Stimulated activated CD4-positive, alpha-beta T cell treated with anti-CD3 and anti-CD28 coated beads, Interleukin-4, amount 100 ng/mL, for 4 hours (primary cell): ENCODE results near the gene PEAK1.

Experiments
- DNase-seq, 2 experiments: peaks; one replicate each; pipeline ENCODE4 v3.0.0-alpha.2; 2020

The PEAK1 gene, protein sequence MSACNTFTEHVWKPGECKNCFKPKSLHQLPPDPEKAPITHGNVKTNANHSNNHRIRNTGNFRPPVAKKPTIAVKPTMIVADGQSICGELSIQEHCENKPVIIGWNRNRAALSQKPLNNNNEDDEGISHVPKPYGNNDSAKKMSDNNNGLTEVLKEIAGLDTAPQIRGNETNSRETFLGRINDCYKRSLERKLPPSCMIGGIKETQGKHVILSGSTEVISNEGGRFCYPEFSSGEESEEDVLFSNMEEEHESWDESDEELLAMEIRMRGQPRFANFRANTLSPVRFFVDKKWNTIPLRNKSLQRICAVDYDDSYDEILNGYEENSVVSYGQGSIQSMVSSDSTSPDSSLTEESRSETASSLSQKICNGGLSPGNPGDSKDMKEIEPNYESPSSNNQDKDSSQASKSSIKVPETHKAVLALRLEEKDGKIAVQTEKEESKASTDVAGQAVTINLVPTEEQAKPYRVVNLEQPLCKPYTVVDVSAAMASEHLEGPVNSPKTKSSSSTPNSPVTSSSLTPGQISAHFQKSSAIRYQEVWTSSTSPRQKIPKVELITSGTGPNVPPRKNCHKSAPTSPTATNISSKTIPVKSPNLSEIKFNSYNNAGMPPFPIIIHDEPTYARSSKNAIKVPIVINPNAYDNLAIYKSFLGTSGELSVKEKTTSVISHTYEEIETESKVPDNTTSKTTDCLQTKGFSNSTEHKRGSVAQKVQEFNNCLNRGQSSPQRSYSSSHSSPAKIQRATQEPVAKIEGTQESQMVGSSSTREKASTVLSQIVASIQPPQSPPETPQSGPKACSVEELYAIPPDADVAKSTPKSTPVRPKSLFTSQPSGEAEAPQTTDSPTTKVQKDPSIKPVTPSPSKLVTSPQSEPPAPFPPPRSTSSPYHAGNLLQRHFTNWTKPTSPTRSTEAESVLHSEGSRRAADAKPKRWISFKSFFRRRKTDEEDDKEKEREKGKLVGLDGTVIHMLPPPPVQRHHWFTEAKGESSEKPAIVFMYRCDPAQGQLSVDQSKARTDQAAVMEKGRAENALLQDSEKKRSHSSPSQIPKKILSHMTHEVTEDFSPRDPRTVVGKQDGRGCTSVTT (N-terminal part only)

DNA sequence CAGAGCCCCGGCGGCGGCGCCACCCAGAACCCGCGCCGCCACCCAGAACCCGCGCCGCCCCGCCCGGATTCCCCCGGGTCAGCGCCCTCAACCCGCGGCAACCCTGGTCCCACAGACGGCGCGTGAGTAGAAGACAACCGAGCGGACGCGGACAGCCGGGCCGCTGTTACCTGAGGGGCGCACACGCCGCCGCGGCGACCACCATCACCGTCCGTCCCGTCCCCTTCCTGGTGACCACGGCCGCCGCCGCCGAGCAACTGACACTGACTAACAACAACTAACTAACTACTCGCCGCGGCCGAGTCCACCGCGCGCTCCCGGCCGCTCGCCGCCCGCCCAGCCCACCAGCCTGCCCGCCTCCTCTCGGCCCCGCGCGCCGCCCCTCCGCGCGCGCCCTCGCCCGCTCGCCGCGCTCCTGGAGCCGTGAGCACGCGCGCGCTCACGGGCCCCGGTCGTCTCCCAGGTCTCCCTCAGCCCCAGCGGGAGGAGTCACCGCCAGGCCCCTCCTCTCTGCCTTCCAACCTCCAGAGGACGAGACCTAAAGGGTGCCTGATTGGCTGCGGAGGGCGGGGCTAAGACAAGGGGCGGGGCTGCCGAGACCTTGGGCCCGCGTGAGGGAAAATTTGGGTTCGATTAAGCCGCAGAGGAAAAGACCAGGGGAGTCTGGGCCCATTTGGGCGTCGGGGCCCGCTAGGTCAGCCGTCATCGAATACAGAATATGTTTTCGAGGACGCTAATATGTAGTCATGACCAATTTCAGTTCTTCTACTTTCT lies at the start of gene PEAK1:
PEAK1 (minus strand) TSS at position 269 of the 774 bp plus-strand sequence. CDS start 238,178 bp downstream, outside the sequence.
- peak; percentile 100 for DNase-seq

DNA sequence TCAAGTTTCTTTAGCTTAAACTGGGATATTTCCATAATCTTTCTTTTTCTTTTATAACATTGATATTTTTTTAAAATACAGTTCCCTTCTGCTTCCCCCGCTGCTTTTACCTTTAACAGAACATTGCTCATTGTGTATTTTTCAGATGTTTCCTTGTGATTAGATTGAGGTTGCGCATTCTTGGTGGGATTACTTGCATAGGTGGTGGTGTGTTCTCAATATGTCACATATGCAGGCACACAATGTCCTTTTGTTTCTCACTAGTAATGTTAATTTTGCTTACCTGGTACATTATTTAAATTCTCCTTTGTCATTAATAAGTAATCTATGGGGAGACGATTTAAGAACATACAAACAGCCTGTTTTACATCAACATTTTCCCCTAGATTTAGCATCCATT lies 49.0 kb upstream of the PEAK1 start:
- no peak for DNase-seq

DNA sequence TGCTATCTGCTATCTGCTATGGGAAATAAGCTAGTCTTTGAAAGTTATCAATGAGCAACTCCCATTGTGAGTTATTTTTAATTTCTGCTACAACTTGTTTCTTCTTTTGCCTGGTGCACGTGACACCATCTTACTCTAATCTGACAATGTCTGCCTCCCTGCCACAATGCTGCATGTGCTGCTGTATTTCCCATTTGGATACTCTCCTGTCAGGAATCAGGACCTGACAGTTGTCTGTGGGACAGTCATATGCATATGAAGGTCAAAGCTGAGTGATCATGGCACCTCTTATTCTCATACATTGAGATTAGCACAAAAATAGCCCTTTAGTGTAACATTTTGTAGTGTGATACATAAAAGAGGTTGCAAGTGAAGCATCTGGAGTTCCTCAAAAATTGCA lies 46.6 kb upstream of the PEAK1 start:
- no peak for DNase-seq

DNA sequence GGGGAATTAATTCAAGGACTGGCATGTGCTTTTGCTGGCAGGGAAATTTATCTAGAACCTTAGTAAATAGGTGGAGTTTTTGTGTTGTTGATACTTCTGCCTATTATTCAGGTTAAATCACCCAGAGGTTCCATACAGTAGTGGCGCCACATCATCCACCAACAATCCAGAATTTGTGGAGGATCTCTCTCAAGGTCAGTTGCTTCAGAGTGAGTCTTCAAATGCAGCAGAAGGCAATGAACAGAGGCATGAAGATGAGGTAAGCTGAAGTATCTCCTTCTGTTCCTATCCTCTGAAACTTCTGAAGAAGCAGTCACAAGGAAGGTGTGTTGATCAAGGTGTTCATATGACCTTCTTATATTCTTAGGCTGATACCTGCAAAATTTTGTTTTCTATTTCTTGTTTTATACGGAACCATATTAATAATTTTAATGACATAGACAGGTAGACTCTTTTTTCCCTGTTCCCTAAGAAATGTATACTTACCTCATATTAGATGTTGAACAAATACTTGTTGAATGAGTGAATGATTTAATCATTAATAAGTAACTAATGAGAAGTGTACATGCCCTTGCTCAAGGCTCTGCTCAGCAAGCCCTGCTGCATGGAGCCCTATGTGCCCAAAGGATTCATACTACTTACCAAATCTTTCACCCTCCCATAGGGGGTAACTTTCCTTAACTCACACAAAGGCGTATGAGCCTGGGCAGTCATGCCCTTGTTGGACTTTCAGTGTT lies 44.4 kb upstream of the PEAK1 start:
- DNase-seq = no peak

DNA sequence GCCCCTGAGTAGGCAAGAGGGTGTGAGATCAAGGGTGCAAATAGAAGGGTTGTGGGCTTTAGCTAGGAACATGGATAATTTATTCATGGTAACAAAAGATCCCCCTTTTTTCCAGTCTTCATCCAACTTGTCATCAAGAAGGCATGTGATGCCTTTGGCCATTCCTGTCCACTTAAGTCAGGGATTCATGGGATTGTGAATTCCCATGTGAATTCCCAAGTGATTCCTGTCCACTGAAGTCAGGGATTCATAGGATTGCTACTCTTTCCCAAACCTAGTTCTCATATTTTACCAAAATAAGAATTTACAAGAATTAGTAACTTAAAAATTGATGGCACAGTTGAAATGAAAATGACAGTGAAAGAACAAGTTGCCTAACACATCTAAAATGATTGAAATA lies 41.6 kb upstream of the PEAK1 start:
- DNase-seq = no peak

DNA sequence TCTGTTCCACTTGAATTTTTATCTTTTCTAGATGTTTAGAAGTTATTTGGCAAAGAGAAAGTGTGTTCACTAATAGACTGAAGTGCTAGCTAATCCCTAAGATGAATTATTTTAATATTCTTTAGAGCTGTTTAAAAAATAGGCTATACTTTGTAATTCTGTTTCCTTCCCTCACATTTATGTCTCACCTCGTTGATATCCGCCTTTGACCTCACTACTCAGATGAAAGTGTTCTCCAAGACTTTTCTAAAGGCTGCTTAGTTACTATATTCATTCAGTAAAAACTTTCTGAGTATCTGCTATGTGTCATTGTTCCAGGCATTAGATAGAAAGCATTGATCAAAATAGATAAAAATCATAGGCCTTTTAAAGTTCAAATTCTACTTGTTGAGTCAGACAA lies 39.1 kb upstream of the PEAK1 start:
- no peak for DNase-seq

DNA sequence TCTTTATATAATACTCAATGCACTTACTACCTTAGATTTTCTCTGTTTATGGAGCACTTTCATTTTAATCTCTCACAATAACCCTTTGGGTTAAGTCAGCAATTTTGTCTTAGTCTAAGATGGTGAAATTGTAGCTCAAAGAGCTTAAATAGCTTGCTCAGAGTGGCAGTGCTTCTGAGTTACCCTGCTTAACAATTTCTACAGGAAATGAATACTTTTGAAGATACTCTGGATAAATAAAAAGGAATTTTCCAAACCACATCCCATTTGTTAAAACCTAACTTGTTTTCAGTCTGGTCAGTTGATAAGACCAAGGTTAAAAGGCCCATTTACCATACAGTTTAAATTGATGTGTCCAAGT lies 38.0 kb upstream of the PEAK1 start:
- no peak for DNase-seq

DNA sequence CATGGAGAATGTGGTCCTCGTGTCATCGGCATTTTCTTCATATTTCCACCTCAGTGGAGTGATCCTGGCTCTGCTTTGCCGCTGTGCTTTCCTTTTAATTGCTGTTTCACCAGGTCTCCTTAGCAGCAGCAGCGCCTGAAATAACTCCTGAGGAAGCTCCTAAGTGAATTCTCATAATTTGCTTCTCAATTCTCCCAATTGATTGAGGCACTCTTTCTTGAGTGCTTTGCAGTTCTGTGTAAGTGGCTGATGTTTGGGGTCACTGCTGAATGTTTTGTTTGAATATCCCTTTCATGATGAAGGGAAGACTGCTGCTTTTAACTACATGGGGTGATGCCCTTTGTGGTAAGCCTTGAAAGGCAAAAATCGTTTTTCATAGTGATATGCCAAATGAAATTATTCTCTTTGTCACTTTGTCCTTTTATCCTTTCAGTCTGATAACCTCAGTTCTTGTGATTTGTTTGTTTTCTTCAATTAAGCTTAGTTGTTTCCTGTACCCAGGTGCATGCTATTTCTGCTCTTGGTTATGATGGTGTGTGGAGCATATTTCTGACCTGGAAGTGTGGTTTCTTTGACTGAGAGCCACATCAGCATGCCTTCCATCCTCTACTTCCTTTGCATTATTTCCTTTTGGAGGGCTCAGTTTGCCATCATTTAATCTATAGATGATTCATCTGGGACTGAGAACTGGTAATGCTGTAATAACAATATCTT lies 37.4 kb upstream of the PEAK1 start:
- no peak for DNase-seq

DNA sequence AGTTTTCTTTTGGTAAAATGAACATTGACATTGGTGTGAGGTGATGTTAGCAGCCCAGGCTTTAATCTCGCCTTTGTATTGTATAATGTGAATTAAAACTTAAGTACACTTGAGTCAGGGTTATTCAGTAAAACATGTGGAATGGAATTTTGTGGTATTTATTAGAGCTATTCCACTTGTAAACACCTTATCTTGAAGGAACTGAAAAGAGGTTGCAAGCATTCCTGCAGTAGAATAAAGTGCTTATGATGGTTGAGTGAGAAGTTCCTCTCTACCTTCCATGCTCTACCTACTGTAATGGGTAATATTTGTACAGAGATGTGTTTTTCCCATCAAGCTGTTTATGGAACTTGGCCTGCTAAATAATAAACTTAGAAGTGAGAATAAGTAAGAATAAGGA lies 36.8 kb upstream of the PEAK1 start:
- DNase-seq = no peak

DNA sequence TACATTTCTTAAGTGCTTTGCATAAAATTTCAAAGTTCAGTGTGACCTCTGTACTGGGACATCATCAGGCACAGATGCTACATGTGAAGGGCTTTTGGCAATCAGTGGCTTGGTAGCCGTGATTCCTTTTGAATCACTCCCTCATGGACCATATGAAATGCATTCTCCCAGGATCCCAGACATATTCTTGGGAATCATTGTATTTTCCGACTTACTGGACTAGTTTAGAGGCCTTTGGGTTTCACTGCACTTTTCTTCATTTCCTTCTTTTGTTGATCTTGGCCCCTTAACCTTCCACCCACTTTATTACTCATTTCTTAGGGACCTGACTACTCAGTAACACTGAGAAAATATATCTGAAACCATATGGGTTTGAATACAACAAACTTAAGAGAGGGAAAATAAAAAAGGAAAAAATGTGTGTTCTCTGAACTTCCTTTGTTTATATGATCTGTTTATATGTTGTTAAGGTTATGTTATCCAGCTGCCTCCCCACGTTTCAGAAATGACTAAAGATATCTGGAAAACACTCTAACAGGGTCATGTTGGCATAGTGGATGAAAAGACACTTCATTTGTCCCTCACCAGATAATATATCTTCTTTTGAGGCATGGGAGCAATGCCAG lies 35.9 kb upstream of the PEAK1 start:
- no peak for DNase-seq

DNA sequence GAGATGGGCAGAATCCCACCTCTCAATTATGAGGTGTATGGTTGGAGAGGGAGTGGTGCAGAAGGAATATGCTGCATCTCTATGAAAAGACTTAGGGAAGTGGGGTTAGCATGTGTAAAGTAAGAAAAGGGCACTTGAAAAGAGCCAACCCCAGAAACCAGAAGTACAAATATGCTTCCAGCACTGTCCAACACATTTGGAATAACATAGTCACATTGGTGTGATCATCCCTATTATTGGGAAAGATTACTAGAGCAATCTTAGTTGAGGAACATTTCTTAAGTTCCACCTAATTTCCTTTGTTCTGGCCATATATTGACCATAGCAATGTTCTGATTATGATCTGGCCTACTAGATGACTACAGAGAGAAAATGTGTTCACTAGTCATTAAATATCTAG lies 35.0 kb upstream of the PEAK1 start:
- DNase-seq = no peak

DNA sequence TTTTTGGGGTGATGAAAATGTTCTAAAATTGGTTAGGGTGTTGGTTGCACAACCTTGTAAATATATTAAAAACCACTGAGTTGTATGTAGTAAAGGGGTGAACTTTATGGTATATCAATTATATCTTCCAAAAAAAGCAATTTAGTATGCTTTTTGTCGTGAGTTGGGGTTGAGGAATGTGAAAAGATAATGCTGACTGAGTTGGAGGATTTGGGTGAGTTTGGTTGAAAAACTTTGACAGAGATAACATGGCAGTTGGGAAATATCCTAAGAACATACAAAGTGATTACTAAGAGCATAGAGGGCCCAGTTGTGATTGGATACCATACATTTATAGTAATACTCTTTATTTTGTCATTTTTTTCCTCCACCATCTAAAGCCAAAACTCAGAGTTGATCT lies 34.4 kb upstream of the PEAK1 start:
- no peak for DNase-seq

DNA sequence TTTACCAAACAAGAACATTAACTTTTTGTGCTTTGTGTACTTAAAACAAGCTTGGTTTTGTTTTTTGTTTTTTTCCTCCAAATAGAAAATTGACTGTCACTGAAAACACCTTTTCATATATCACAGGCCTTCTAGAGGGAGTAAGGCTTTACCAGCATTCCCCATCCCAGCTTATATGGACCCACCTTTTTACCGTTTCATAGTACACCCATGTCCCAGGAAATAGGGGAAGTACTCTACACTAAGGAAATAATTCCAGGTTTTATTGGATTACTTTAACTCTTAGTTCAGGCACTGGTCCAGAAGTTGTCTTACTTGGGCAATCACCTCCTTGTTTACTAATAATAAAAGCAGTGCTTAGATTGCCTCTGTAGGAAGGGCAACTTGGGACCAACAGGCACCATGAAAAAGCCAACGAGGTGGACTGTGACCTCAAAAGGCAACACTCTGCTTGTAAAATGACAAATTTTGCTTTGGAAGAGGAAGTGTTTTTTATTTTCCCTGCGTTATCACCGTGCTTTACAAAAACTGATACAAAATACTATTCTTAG lies 27.0 kb upstream of the PEAK1 start:
- no peak for DNase-seq

DNA sequence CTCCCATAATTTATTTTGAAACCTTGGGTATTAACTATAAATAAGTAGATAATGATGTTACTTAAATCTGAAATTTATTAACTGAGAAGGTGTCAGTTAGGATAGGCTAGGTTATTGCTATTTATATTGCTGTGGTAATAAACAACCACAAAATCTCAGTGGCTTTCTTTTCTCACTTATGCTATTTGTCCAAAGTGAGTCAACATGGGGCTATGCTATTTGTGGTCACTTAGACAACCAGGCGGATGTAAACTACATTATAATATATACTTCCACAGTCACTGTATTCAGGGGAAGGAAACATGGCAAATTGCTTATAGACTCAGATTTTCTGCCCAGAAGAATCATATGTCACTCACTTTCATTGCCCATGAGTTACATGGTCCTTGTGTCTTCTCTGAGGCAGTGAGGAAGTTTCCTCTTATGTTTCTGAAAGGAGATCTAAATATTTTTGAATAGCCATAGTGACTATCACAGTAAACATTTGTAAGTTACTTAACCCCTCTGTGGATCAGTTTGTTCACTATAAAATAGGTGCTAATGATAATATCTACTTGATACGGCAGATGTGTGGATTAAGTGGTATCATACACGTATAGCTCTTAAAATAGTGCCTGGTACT lies 20.6 kb upstream of the PEAK1 start:
- DNase-seq = no peak

DNA sequence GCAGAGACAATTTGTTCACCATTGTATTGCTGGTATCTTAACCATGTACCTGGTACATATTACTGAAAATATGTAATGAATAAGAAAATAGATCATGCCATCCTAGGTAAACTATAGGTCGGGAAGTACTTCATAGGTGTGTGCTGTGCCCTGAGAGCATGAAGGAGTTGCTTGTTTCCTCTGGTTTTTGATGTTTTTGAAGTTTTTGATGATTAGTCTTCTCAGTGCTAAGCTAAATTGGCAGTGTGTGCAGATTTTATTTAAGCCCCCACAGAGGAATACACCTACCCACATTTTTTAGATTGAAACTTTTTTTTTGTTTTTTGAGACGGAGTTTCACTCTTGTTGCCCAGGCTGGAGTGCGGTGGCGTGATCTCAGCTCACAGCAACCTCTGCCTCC lies 17.4 kb upstream of the PEAK1 start:
- no peak for DNase-seq

DNA sequence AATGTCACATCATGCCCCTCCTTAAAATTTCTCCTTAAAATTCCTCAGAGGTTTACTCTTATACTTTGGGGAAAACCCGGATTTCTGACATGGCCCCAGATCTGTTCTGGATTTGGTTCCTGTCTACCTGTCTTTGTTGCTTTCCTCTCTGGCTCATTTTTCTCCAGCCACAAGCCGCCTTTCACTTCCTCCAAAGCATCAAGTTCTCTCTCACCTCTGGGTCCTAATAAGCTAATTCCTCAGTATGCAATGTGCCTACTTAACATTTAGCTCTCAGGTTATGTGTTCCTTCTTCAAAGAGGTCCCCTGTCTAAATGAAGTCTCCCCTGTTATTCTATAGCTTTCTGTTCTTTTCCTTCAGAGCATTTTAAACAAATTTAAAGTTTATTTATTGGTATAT lies 16.9 kb upstream of the PEAK1 start:
- no peak for DNase-seq

DNA sequence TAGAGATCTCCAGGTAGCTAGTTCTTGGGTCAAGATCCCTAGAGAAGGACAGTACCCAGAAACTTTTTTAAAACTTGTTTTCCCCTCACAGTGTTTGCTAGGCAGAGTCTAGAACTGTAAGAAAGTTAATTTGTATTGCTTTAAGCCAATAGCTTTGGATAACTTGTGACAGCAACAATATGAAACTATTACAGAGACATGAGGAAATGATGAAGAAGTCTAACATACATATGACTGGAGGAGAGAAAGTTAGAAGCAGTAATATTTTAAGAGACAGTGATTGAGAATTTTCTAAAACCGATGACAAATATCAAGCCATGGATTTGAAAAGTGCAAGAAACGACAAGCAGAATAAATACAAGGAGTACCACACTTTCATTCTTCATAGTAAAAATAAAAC lies 10.7 kb upstream of the PEAK1 start:
- no peak for DNase-seq

DNA sequence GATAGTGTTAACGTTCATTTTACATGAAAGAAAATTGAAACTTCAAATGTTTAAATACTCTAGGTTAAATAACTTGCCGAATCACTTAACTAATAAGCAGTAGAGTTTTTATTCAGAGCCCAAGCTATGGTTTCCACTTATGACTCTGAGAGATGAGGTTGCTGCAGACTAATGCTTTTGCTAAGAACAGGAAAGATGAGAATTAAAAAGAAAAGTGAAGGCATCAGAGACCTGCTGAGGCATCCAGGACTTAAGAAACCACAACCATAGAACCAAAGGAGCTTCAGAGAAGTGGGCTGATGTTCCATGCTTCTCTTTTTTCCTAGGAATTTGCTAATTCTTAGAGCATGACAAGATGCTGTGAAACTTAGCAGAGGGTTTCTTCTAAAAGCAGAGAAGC lies 10.3 kb upstream of the PEAK1 start:
- no peak for DNase-seq

DNA sequence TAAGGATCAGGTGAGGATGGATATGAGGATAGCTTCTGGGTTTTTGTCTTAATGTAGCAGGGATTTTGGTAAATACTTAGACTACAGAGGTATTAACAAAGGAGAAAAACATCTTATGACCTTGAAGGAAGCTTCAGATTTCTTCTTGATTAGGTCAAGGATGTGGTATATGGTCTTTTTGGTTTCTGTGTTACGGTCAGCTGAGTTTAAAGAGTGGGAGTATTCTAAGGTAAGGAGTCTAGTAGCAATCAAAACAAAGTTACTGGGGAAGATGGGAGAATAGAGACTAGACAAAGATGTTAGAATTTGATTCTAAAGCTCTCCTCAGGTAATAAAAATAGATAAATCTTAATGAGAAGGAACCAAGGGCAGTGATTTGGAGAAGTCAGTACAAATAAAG lies 7.0 kb upstream of the PEAK1 start:
- no peak for DNase-seq

DNA sequence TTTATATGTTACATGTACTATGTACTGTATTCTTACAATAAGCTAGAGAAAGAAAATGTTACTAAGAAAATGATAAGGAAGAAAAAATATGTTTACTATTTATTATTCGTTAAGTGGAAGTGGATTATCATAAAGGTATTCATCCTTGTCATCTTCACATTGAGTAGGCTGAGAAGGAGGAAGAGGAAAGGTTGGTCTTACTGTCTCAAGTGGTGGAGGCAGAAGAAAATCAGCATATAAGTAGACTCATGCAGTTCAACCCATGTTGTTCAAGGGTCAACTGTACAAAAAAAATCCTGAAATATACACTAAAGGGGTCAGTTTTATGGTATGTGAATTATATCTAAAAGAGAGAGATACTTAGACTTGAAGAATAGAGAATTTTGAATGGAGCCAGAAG lies 6.5 kb upstream of the PEAK1 start:
- DNase-seq = no peak
